HG03565 (cell line): ENCODE data around the gene ELAC1.
"Not testable (repeated sequence)": the region's sequence is repeated elsewhere in the genome, so short reads cannot be mapped to it uniquely, and the experiment has no call there.

Source experiments
- ATAC-seq: cut with Tn5 transposase; IDR thresholded peaks from one replicate; pipeline ENCODE4 v1.9.1; 2021; ENCODE audit warnings: mild to moderate bottlenecking, moderate library complexity; ENCODE audit not compliant: unreplicated experiment

ELAC1 gene

DNA sequence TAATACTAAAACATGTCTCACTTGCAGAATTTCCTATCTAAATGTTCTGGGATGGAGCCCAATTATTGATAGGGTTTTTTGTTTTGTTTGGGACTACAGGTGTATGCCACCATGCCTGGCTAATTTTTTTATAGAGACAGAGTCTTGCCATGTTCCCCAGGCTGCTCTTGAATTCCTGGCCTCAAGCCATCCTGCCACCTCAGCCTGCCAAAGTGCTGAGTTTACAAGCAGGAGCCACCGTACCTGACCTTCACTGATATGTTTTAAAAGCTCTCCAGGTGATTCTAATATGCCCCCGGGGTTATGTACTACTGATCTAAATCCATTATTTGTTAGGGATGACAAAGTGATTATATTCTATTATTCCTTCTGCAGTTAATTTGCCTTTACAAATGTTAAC is 2.2 kb downstream of the ELAC1 start:
- ATAC-seq, result no peak

GRCh38 chr18:50972404-50972803 is 4.6 kb downstream of the ELAC1 start:
- ATAC-seq, result not testable (repeated sequence)

- ATAC-seq, result no peak
Observed at GRCh38 chr18:50973367-50974126, 5.7 kb downstream of the ELAC1 start.

DNA sequence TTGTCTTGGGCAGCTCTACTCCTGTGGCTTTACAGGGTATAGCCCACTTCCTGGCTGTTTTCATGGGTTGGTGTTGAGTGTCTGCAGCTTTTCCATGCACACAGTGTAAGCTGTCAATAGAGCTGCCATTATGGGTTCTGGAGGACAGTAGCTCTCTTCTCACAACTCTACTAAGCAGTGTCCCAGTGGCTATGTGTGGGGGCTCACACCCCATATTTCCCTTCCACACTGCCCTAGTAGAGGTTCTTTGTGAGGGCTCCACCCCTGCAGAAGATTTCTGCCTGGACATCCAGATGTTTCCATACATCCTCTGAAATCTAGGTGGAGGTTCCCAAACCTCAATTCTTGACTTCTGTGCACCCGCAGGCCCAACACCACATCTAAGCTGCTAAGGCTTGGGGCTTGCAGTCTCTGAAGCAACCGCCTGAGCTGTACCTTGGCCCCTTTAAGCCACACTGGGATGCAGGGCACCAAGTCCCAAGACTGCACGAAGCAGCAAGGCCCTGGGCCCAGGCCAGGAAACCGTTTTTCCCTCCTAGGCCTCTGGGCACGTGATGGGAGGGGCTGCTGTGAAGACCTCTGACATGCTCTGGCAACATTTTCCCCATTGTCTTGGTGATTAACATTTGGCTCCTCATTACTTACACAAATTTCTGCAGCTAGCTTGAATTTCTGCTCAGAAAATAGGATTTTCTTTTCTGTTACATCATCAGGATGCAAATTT is 9.4 kb downstream of the ELAC1 start:
- no peak for ATAC-seq

DNA sequence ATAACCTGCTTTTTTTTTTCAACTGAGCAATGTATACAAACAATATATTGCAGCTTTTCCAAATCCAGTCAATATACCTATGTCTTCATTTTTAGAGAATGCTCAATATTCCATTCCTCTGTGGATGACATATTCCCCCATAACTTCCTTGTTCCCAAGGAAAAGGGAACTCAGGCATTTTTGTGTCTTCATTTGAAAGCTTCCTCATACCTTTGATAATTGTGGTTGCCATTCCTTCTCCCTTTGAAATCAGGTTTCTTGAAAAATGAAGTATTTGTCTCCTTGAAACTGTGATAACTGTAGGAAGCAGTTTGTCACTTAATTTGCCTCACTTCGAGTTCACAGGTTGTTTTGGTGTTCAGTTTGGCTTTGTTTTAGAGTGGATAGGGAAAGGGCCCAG is 13.5 kb downstream of the ELAC1 start:
- ATAC-seq, result no peak

- no peak for ATAC-seq
Observed at GRCh38 chr18:50982086-50982801, 14.4 kb downstream of the ELAC1 start.

DNA sequence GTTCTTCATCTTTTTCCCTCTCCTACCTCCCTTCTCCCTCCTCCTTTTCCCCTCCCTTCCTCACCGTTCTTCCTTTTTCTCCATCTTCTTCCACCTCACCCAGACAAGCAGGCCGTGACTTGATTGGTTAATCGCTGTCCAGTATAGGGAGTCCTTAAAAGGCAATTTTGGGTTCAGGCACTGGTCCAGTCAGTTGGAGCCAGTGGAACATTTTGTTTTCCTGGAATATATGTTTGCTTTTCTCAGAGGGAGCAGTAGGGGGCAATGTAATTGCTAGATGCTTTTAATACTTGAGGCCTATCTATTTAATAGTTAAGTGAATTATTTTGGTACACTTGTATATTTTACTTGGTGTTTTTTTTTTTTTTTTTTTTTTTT is 15.0 kb downstream of the ELAC1 start:
- no peak for ATAC-seq

- ATAC-seq, result no peak
Observed at GRCh38 chr18:50986360-50987087, 18.7 kb downstream of the ELAC1 start.

GRCh38 chr18:50987261-50987660 is 19.4 kb downstream of the ELAC1 start:
- no peak for ATAC-seq

DNA sequence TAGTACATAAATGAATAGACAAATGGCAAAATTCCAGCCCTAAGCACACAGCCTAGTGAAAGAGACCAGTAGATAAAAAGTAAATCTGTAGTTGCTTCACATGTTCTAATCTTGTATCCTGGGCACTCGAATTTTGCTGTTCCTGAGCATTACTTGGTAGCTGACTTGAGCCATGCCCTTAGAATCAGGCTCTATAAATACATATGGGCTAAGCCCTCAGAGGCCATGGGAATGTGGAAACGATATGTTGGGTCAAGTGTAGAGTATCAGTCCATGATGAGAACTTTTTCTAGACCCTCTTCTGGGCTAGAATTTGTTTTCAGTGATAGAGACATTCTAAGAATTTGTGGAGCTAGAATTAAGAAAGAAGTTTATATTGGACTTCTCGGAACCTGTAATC is 21.9 kb downstream of the ELAC1 start:
- no peak for ATAC-seq

GRCh38 chr18:50992351-50992762 is 24.5 kb downstream of the ELAC1 start:
- no peak for ATAC-seq

DNA sequence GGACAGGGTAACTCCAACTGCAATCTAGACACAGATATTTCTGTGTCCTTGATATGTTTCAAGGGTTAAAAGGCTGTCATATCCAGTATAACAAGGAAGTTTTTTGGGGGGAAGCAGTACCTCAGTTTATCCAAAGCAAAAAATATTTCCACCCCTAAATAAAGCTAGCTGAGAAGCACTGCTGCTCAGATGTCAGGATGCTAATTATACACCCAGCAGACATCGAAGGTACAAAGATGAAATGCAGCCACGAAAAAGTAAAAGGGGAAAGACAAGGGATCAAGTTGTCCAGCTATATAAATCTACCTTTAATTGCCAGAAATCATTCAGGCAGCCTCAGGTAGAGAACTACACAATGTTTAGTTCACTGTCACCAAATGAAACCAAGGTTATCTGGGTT is 26.2 kb downstream of the ELAC1 start:
- no peak for ATAC-seq

- not testable (repeated sequence) for ATAC-seq
Observed at GRCh38 chr18:51003174-51003573, 35.3 kb downstream of the ELAC1 start.

GRCh38 chr18:51006061-51006818 is 38.4 kb downstream of the ELAC1 start:
- no peak for ATAC-seq

DNA sequence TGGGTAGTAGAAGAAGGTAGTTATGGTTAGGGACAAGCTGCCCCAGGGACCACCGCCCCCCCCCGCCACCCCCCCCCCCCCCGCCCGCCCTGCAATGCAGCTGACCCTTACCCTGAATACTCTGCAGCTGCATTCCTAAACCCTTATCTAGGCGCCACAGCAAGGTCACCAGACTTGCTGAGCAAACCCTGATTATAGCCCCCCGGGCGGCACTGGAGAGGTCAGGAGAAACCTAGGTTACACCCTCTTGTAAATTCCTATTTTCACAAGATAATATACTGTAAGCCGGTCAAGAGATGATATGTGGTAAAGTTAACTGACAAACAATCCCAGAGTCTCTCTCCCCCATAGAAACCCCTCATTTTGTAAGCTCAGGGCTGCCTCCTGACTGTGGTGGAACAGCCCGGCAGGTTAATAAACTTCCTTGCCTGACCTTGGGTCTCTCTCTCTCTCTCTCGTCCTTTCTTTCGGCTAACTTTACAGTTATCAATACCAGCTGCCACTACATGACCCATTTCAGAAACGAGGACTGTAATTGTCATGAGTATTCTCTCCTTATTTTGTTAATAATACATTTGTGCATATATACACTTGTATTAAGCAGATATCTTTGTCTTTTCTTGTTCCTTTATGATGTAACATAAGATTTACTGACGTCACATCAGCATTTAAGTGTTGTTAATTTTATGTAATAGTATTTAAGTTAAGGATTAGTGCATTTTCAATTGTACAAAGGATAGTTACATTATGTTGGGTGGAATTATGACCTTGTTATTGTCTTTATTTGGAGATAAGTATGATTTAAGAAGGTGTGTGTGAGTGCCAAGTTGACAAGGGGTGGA is 39.3 kb downstream of the ELAC1 start:
- ATAC-seq, result no peak

DNA sequence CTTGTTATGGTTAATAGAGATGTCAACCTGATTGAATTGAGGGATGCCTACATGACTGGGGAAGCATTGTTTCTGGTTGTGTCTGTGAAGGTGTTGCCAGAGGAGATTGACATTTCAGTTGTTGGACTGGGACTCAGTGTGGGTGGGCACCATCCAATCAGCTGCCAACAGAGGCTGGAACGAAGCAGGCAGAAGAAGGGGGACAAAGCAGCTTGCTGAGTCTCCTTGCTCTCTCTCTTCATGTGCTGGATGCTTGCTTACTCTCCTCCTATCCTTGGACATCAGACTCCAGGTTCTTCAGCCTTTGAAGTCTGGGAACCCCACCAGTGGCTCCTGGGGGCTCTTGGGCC is 39.9 kb downstream of the ELAC1 start:
- ATAC-seq, result no peak

DNA sequence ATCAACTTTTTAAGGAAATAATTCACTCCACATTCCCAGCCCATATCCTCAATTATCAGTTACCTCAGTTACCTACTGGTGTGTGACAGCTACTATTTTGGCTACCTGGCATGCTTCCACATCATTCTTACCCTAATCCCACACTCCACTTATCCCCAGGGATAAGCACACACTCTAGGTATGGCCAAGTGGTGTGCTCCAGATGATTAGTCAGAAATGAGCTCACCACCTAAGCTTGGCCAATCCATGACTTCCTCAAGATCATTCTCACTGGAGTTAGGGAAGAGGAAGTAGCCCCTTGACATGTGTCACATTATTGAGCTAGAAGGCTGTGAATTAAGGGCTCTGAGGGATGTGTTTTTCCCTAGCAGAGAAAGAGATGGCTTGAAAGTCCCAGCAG is 41.2 kb downstream of the ELAC1 start:
- ATAC-seq, result no peak

DNA sequence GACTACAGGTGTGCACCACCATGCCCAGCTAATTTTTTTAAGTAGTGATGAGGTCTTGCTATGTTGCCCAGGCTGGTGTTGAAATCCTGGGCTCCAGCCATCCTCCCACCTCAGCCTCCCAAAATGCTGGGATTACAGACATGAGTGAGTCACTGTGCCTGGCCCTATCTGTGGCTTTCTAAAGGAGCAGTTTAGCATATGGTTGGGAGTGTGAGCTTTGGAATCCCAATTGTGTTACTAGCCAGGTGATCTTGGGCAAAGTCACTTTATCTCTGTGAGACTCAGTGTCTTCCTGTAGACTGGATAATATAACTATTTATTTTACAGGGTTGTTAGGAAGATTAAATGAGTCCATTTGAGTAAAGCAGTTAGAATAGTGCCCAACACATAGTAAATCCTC is 42.4 kb downstream of the ELAC1 start:
- ATAC-seq, result no peak

DNA sequence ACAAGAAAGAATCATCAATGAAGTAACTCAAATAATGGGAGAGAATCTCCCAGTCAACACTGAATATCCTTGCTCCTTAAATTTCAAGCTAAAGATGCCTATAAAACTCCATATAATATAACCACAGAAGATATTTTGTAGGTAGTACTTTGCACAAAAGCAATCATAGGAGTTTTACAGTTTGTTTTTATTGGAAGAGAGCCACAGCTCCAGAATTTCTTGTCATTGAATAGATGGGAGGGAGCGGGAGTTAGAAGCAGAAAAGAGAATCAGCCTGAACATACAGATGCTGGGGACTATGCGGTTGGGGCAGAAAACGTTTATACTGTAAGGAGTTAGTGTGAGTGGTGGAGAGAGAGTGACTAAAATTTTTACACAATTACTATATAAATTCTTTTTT is 43.9 kb downstream of the ELAC1 start:
- ATAC-seq, result no peak

DNA sequence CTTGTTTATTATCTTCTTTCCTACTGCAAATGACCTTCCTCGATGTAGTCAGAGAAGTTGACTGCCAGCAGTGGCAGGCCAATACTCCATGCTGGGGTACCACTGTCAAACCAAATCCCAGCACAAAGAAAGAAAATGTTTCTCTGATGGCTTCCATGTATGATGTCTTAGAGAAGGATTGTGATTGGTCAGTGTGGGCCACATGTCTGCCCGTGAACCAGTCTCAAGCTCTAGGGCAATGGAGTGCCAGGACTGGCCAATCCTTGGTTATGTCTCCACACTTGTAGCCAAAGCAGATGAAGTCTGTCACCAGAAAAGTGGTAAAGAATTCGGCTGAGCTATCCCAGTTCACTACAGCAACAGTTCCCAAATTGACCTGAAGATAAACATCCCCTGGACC is 44.6 kb downstream of the ELAC1 start:
- no peak for ATAC-seq
